ENCODE measurements around the gene CRIM1. TPM values are rescaled to one million over a fixed set of nuclear protein-coding genes. Genes with fewer than 3 reads are reported as not detected.

The CRIM1 gene
- total and polyA plus RNA-seq, 2 of the 8 experiments (the other 6 are each of a cell fraction or from before 2014, with no cell fraction given) = 9.4 to 28.4 TPM

GRCh38 chr2:36478332-36478738 is 122.8 kb downstream of the CRIM1 start:
- ChIA-PET CTCF (ENCODE audit: partially characterized antibody) (no interaction called here), POLR2A (ENCODE audit: partially characterized antibody) (no interaction called here)
- Histone ChIP-seq H3K18ac (ENCODE audit: extremely low read depth, low read length) (no peak overlapping the region), H2BK15ac (ENCODE audit: low read length) (no peak overlapping the region), H3K4me2 (ENCODE audit: insufficient read depth in 1 of 2, low read depth in 2 of 2, low read length in 2 of 2) (no peak overlapping the region), H3K4ac (replicated peaks; ENCODE audit: insufficient read length, low read depth, low read length) (no peak overlapping the region), H4K5ac (ENCODE audit: insufficient read length, low read depth, low read length) (no peak overlapping the region), H3K4me1 (replicated peaks in 1 of 4; ENCODE audit: control insufficient read depth in 3 of 4, insufficient read depth in 4 of 4, low read length in 3 of 4) (peaks cover 0 to 4% (median 2%) of the 10 kb centered on the region in 4 experiments; a peak in 3 of 7 replicates), H3K27ac (ENCODE audit: low read depth, low read length) (no peak overlapping the region), H2BK5ac (ENCODE audit: low read depth, low read length) (no peak overlapping the region), H3K14ac (ENCODE audit: insufficient read length) (no peak overlapping the region), H2AK5ac (ENCODE audit: low read depth, low read length) (no peak overlapping the region), H3K23me2 (ENCODE audit: low read depth, low read length) (no peaks in the 10 kb centered on the region), H4K8ac (ENCODE audit: extremely low read depth, insufficient read depth, low read length) (no peak overlapping the region), H3K79me1 (ENCODE audit: low read depth, low read length) (no peaks in the 10 kb centered on the region; the same call in 1 of the 2 replicates), H3K9ac (replicated peaks in 1 of 4; ENCODE audit: extremely low read depth in 1 of 4, low read depth in 3 of 4, low read length in 3 of 4) (no peak overlapping the region), H2BK120ac (replicated peaks; ENCODE audit: low read depth, low read length) (no peak overlapping the region), H4K20me1 (replicated peaks in 1 of 2; ENCODE audit: control insufficient read depth in 1 of 2, insufficient read depth in 2 of 2, low read length in 2 of 2) (peaks cover 0 to 2% of the 10 kb centered on the region in 2 experiments), H3K4me3 (ENCODE audit: extremely low read depth in 1 of 4, insufficient read depth in 2 of 4, low read depth in 3 of 4, low read length in 4 of 4) (no peak overlapping the region), H3K79me2 (ENCODE audit: control insufficient read depth in 1 of 2, insufficient read depth in 2 of 2, low read length in 2 of 2) (peaks cover 0 to 17% of the 10 kb centered on the region in 2 experiments; a peak in 2 of 4 replicates), H2BK20ac (ENCODE audit: low read length) (no peak overlapping the region), H2AFZ (ENCODE audit: low read length) (no peak overlapping the region), H4K91ac (replicated peaks; ENCODE audit: insufficient read length, low read length) (no peak overlapping the region), H3K23ac (ENCODE audit: insufficient read length) (no peak overlapping the region), H2BK12ac (ENCODE audit: low read depth, low read length) (no peak overlapping the region), H3K56ac (replicated peaks; ENCODE audit: insufficient read length, low read depth, low read length) (no peak overlapping the region), H3K9me3 (ENCODE audit: insufficient read depth in 2 of 2, low read depth in 1 of 2, low read length in 1 of 2) (peaks cover 6 to 14% of the 10 kb centered on the region in 2 experiments; a peak in 3 of 4 replicates), H3K27me3 (replicated peaks in 1 of 4; ENCODE audit: control insufficient read depth in 3 of 4, extremely low read depth in 1 of 4, insufficient read depth in 3 of 4, low read length in 3 of 4) (no peaks in the 10 kb centered on the region), H3K36me3 (ENCODE audit: control insufficient read depth in 2 of 4, insufficient read depth in 4 of 4, low read length in 3 of 4) (peaks cover 3 to 59% (median 42%) of the 10 kb centered on the region in 4 experiments)
- DNase-seq (ENCODE audit: low read depth in 1 of 2, low spot score in 2 of 2) (no peak), FAIRE-seq (no peak)
- 85% methylated on average over 4 of the region's 4 CpGs; no CpG with 5 or more reads in 1 of the 2 experiments for WGBS, 2 experiments (ENCODE audit: extremely low coverage in 1 of 2, insufficient coverage in 1 of 2, insufficient read length in 1 of 2, insufficient replicate concordance in 2 of 2, low coverage in 1 of 2, low lambda C conversion rate in 2 of 2, missing lambda C conversion rate in 1 of 2)
- no peak for TF ChIP-seq ZNF274 (IDR thresholded peaks at IDR 0.05; ENCODE audit: borderline replicate concordance, extremely low read depth, low read length)
- no peak for TF ChIP-seq SIN3A (conservative IDR thresholded peaks at IDR 0.05 in 1 of 2, IDR thresholded peaks at IDR 0.05 in 1 of 2; ENCODE audit: low read depth in 1 of 2, low read length in 2 of 2)
- no peak for TF ChIP-seq JUND (IDR thresholded peaks at IDR 0.05; ENCODE audit: low read length)
- TF ChIP-seq CTBP2 (IDR thresholded peaks at IDR 0.05; ENCODE audit: borderline replicate concordance, insufficient read depth, insufficient read length, low read length) = no peak
- TF ChIP-seq SP4 (IDR thresholded peaks at IDR 0.05; ENCODE audit: low read length) = no peak
- TF ChIP-seq SAP30 (IDR thresholded peaks at IDR 0.05; ENCODE audit: insufficient read depth, insufficient replicate concordance, low read length) = no peak
- no peak for TF ChIP-seq YY1 (IDR thresholded peaks at IDR 0.05; ENCODE audit: low read depth, low read length)
- no peak for TF ChIP-seq CHD2 (IDR thresholded peaks at IDR 0.05; ENCODE audit: low read length)
- no peak for TF ChIP-seq SP1 (IDR thresholded peaks at IDR 0.05; ENCODE audit: low read depth, low read length)
- TF ChIP-seq CTCF (IDR thresholded peaks at IDR 0.05; ENCODE audit: control extremely low read depth in 1 of 3, insufficient read depth in 1 of 3, low read depth in 1 of 3, low read length in 3 of 3) = no peak
- no peak for TF ChIP-seq HDAC6 (IDR thresholded peaks at IDR 0.05; ENCODE audit: low read depth, low read length)
- TF ChIP-seq CBX8 (IDR thresholded peaks at IDR 0.05; ENCODE audit: borderline replicate concordance, low read depth, low read length) = no peak
